COLO829 (cell line): ENCODE data around the gene RBP3.

Experiments
- DNase-seq: peaks from one replicate; pipeline ENCODE4 v3.0.0; 2012; ENCODE audit warnings: low spot score

Gene RBP3

DNA sequence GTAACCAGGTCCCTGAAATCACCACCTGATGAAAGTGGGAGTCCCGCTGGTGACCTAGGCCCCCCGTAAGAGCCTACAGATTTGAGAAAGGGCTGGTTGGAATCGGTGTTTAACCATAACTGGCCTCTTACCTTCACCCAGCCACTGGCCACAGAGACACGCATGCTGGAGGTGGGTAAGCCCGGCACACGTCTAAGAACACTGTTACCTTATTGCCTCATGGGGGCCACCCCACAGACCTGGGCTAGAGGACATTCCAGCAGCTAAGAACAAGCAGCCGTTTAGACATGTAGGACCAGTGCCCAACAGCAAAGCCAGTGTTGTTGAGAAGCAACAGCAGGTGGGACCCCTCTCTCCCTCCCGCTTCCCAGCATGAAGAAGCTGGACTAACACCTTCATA is 28.4 kb upstream of the RBP3 start:
- no peak for DNase-seq

DNA sequence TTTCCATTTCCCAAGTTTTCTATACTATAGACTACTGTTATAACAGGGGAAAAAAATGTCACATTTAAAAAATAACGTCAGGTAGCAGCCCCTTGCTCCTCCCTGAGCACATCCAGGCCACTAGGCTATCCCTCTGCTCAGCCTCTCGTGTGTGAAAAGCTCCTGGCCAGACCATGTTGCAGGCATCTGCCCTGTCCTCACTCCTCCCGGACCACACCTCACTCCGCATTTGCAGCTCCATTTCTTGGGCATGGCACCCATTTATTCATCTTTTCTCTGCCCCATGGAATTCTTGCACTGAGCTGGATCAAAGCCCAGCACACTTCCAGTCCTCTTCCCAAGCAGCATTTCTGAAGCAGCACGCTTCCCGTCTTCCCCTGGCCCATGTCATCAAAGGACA is 27.4 kb upstream of the RBP3 start:
- DNase-seq = no peak

DNA sequence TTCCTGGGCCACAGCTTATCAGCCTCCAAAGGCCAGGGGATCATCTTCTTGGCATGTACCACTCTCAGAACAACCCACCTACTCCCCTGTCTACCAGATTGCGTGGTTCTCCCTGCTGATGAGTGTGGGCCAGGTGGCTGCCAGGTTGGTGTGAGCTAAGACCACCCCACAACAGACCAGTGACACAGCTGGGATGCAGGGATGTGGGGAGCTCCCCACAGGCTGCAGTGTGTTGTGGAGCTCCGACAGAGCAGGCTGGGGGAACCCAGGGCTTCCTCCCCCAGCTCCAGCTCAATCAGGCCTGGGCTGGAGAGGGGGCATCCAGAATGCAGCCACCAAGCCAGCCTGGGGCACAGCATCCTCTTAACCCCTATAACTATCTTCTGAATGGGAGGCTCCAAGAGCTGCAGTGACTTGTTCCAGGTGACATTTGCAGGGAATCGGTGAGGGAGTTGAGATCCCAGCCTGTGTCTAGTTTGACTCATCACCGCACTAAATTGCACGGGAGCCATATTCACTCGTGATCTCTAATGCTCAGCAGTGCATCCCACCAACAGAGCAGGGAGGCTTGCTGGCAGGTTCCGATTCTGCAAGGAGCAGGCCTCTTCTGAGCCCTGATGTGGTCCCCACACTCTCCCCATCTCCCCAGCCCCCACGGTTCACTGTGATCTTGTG is 26.5 kb upstream of the RBP3 start:
- DNase-seq = no peak

DNA sequence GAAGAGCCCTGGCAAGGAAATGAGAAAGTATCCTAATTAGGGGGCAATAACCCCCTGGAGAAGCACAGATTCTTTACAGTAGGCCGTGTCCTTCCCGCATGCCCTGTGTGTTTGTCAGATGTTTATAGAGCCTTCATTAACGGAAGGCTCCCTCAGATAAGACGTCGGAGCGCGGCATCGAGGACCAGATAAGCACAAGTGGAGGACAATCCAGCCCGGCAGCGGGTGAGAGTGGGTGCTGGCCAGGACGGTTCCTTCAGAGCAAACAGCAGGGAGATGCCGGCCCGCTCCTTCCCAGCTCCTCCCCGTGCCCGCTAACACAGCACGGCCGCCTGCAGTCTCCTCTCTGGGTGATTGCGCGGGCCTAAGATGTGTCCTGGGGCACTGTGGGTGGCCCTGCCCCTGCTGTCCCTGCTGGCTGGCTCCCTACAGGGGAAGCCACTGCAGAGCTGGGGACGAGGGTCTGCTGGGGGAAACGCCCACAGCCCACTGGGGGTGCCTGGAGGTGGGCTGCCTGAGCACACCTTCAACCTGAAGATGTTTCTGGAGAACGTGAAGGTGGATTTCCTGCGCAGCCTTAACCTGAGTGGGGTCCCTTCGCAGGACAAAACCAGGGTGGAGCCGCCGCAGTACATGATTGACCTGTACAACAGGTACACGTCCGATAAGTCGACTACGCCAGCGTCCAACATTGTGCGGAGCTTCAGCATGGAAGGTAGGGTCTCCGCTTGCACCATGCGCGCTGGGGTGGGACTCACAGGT is 25.7 kb upstream of the RBP3 start, which contains the start of gene GDF2:
GDF2 (plus strand) TSS at position 155 of the 762 bp plus-strand sequence; CDS start at position 370, 215 bp downstream.
- no peak for DNase-seq

GRCh38 chr10:47323087-47323486 is 25.1 kb upstream of the RBP3 start:
- DNase-seq = no peak

GRCh38 chr10:47323636-47324296 is 24.4 kb upstream of the RBP3 start:
- no peak for DNase-seq

GRCh38 chr10:47325303-47326291 is 22.6 kb upstream of the RBP3 start:
- no peak for DNase-seq

- DNase-seq = no peak
Observed at GRCh38 chr10:47326306-47326926, 21.7 kb upstream of the RBP3 start.

DNA sequence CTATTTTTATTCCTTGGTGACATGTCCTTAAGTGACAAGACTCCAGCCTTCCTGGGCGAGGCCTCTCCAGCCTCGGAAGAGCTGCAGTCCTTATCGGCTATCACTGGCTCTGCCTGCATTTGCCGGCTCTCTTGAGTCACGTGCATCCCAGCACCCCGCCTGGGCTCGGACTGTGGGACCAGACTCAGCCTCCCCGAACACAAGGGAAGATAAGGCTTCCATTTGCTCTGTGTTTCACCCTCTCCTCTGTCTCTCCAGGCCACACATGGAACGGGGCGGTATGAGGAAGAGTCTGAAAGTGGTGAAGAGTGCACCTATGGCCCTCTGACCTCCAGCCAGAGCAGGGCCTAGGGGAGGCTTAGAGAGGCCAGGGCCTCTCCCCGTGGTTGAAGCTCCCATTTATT is 21.2 kb upstream of the RBP3 start:
- no peak for DNase-seq

GRCh38 chr10:47329855-47330254 is 18.3 kb upstream of the RBP3 start:
- DNase-seq = no peak

DNA sequence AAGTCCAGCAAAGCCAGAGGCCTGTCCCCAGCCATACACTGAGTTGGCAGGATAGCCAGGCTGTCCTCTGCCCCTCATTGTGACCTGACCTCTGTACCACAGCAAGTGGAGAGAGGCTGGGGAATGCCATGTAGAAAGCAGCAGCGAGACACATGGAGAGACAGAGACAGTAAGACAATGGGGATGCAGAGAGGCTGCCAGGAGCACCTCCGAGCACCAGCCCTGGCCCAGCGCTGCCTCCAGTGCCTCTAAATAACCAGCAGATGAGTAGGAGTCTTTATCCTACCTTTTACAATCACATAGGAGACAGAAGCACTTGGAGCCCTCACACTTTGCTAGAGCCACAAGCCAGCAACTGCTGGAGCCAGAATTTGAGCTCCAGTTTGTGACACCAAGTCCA is 17.8 kb upstream of the RBP3 start:
- DNase-seq = no peak

GRCh38 chr10:47330804-47331203 is 17.4 kb upstream of the RBP3 start:
- DNase-seq = no peak

DNA sequence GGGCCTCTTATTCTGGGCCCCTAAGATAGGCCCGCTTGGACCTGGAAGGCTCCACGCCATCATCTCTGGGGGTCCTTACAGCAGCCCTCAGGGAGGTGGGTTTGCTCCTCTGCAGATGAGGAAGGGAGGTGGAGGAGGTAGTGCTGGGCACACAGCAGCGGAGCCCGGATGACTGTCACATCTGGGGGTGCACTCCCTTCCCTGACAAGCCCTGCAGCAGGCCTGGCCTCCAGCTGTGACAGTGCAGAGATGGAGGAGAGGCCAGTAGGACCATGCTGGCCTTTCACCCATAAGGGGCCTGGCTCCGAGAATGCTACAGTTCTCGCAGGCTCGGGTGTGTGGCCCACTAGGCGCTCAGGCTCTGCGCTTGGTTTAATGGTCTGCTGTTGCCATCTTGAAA is 16.7 kb upstream of the RBP3 start:
- DNase-seq = no peak

DNA sequence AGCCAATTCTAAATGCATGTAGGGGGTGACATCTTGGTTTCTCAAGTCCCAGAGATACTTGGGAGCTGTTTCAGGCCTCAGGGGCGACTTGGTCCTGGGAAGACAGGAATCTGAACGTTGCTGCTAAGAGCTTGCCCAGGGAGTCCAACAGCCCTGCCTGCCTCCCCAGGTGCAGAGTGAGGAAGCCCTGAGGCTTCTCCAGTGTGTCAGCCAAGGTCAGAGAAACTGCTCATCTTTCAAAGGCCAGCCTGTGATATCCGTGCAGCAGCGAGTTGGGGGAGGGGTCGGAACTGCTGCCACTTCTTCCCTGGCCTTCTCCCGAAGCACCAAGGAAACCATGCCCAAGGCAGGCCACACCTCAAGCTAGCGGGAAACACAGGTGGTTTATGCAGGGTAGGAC is 16.2 kb upstream of the RBP3 start:
- DNase-seq = no peak

DNA sequence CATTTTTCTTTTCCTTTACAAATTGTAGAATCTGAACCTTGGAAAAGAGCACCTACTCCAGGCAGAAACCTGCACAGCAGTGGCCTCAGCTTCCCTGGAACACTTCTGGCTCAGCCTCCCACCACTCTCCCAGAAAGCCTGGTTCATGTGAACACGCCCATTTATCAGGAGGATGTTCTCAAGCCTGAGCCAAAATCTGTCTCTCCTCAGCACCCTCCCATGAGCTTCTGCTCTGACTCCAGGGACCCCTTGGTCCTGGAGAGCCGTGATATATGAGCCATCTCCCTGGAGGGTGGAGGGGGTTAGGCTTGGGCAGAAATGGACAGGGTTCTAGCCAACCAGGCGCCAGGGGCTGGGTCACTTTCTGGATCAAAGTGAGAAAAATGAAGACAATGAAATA is 15.8 kb upstream of the RBP3 start:
- no peak for DNase-seq

- DNase-seq = no peak
Observed at GRCh38 chr10:47332946-47333345, 15.2 kb upstream of the RBP3 start.

DNA sequence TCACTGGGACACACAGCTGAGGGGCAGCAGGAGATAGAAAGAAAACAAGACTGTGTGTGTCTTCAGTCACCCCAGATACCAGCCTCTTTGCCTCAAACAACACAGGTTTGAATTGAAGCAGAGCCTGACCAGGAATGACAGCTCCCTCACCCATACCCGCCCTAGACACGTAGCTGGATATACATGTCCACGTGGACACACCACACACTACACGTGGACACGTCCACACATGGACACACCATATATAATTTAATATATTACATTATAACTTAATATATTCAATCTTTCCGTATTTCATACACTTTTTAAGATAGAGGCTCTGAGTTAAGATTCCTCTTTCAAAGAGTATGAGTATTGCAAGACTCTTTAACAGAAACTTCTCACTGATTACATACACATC is 14.6 kb upstream of the RBP3 start:
- no peak for DNase-seq

DNA sequence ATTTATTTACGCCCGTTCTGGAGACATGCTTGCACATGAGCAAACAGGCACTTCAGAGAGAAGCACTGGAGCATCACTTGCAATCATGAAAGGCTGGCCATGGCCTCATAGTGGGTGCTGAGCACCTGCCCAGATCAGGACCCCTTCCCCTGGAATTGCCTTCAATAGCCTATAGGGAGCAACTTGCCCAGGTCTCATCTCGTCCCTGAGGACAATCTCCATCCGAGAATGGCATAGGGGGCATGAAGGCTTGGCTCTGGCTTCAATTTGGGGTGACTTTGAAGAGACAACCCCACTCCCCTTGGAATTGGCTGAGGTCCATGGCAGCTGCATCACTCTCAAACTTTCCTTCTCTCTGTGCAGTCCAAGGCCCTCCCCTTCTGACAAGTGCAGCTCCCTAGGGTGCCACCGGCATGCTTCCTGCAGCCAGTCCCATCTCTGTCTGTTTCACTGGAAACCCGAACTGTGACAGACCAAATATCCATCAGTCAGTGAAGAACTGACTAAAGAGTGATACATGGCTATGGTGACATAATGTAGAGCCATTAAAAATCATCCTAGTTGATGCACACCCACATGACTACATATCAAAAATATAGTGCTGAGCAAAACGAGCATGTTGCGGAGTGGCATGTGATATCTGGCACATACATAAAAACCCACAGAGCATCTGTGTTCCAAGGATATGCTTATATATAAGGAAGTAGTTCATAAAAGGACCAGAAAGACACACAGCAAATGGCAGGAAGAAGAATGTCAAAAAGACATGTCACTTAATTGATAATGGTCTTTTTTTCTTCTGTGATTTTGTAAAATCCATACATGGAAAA is 13.5 kb upstream of the RBP3 start:
- DNase-seq = no peak

- no peak for DNase-seq
Observed at GRCh38 chr10:47335906-47336305, 12.3 kb upstream of the RBP3 start.

GRCh38 chr10:47336387-47337134 is 11.6 kb upstream of the RBP3 start:
- no peak for DNase-seq
